GM12878 (cell line): Measurements from ENCODE around the gene CUEDC1. TPM values are rescaled to one million over a fixed set of nuclear protein-coding genes. Genes with fewer than 3 reads are reported as not detected.

ENCODE experiments used
- FOXM1 ChIP-seq: IDR thresholded peaks from 2 replicates; pipeline ENCODE4 v1.6.1; 2012; ENCODE audit warnings: low read depth, mild to moderate bottlenecking, inconsistent platforms, low read length, moderate library complexity
- HCFC1 ChIP-seq: fragments of 150-350 bp; IDR thresholded peaks from 2 replicates; pipeline ENCODE4 v1.6.1; 2014; ENCODE audit warnings: low read length
- MLLT1 ChIP-seq: fragments of 450-650 bp; IDR thresholded peaks from 2 replicates; pipeline ENCODE4 v1.6.1; 2016; ENCODE audit warnings: mild to moderate bottlenecking
- MYB ChIP-seq: fragments of 150-350 bp; IDR thresholded peaks from 2 replicates; pipeline ENCODE4 v1.6.1; 2014; ENCODE audit warnings: mild to moderate bottlenecking, low read depth, low read length, borderline replicate concordance
- NFYA ChIP-seq: IDR thresholded peaks from 2 replicates; pipeline ENCODE4 v1.6.1; 2011; ENCODE audit warnings: low read depth, mild to moderate bottlenecking, low read length, improper control_type of control experiment, borderline replicate concordance
- PAX5 ChIP-seq: IDR thresholded peaks from 2 replicates; pipeline ENCODE4 v1.6.1; 2011; ENCODE audit warnings: low read depth, low read length, borderline replicate concordance
- POU2F2 ChIP-seq: IDR thresholded peaks from 3 replicates; pipeline ENCODE4 v1.6.1; 2011; ENCODE audit warnings: low read depth, mild to moderate bottlenecking, low read length, borderline replicate concordance
- RAD21 ChIP-seq: IDR thresholded peaks from 2 replicates; pipeline ENCODE4 v1.6.1; 2011; ENCODE audit warnings: mild to moderate bottlenecking, low read depth, low read length, moderate library complexity; ENCODE audit not compliant: insufficient read depth
- SP1 ChIP-seq: IDR thresholded peaks from one replicate; pipeline ENCODE4 v1.6.1; 2011; ENCODE audit warnings: low read depth, low read length
- STAT1 ChIP-seq: fragments of 450-650 bp; conservative IDR thresholded peaks from 2 replicates; pipeline ENCODE4 v1.6.1; 2014; ENCODE audit warnings: antibody characterized with exemption, mild to moderate bottlenecking
- TBL1XR1 ChIP-seq: IDR thresholded peaks from 2 replicates; pipeline ENCODE4 v1.6.1; 2012; ENCODE audit warnings: low read depth, low read length, improper control_type of control experiment
- YBX1 ChIP-seq: fragments of 450-650 bp; IDR thresholded peaks from 2 replicates; pipeline ENCODE4 v1.6.1; 2016; ENCODE audit warnings: antibody characterized with exemption
- ZNF24 ChIP-seq: fragments of 450-650 bp; IDR thresholded peaks from 2 replicates; pipeline ENCODE4 v1.6.1; 2017; ENCODE audit warnings: antibody characterized with exemption, mild to moderate bottlenecking
- polyA plus RNA-seq, 11 experiments: library from polyadenylated mRNA; depleted of rRNA in 4 of 11; unstranded in 6 of 11; stranded (reverse) in 5 of 11; fragments of >200 nt; fragmentation: Nextera tagmentation in 4 of 11; fragmentation: Illumina TruSeq in 1 of 11; extraction: Ambion mirVana in 4 of 11; extraction: Trizol in 1 of 11; gene quantifications; 1 replicate in 1 of 11; 2 replicates in 10 of 11; pipeline versions ENCODE4 v1.2.1 to v1.2.3, GENCODE V29; 2011 to 2016; ENCODE audit warnings: inconsistent platforms in 2 of 11, missing spikeins in 2 of 11, low read depth in 1 of 11
- total RNA-seq, 4 experiments: library from RNA; depleted of rRNA in 3 of 4; stranded (reverse); fragments of >200 nt in 3 of 4; fragmentation: Illumina TruSeq in 1 of 4; extraction: Trizol in 1 of 4; gene quantifications; 2 replicates each; pipeline versions ENCODE4 v1.2.1 to v1.2.3, GENCODE V29; 2013 to 2021

CUEDC1 gene
- total and polyA plus RNA-seq, 10 of the 15 experiments (the other 5 are each of a cell fraction or from before 2014, with no cell fraction given): 0.24 to 7.4 (median 1.8) TPM

- TF ChIP-seq MLLT1 (no peak), POU2F2 (peak; percentile 77; the same call in 1 of the 3 replicates), ZNF24 (no peak), HCFC1 (0 out of 2 replicates have a peak, but pooled peaks have one; percentile 12), NFYA (no peak), SP1 (no peak), TBL1XR1 (no peak), MYB (no peak), YBX1 (no peak), FOXM1 (no peak), STAT1 (no peak), PAX5 (peak; percentile 96), RAD21 (peak; percentile 26; the same call in 1 of the 2 replicates)
- TF ChIP-seq, all 136 proteins: peak for 44
Measured at GRCh38 chr17:57902800-57903759, 52.1 kb downstream of the CUEDC1 start (continued).
